HepG2 (cell line): ENCODE data around the gene COL9A3. TPM values are rescaled to one million over a fixed set of nuclear protein-coding genes. Genes with fewer than 3 reads are reported as not detected.

Experiments used
- ARHGAP35 ChIP-seq: sonication (generic); formaldehyde crosslinking; IDR thresholded peaks from 2 replicates; pipeline ENCODE4 v1.9.0; 2022; ENCODE audit warnings: mild to moderate bottlenecking, inconsistent platforms, moderate library complexity, missing genetic modification reagents, borderline replicate concordance
- ETV6 ChIP-seq: sonication (generic); formaldehyde crosslinking; conservative IDR thresholded peaks from 2 replicates; pipeline ENCODE4 v1.4.0; 2020; ENCODE audit warnings: missing genetic modification reagents
- GABPA ChIP-seq, 2 experiments: IDR thresholded peaks; 2 replicates each; pipeline ENCODE4 v1.6.1; 2011 to 2016; ENCODE audit warnings: low read depth in 2 of 2, low read length in 1 of 2, missing biosample characterization in 1 of 2, missing genetic modification characterization in 1 of 2
- GATAD1 ChIP-seq: IDR thresholded peaks from 2 replicates; pipeline ENCODE4 v1.6.1; 2016; ENCODE audit warnings: missing genetic modification reagents, missing compliant biosample characterization
- HMGA1 ChIP-seq: sonication (generic); formaldehyde crosslinking; conservative IDR thresholded peaks from 2 replicates; pipeline ENCODE4 v1.4.0; 2020; ENCODE audit warnings: missing genetic modification reagents
- ISX ChIP-seq: sonication (generic); formaldehyde crosslinking; conservative IDR thresholded peaks from 2 replicates; pipeline ENCODE4 v1.5.0; 2020; ENCODE audit warnings: missing genetic modification reagents
- MATR3 ChIP-seq: sonication (generic); formaldehyde crosslinking; IDR thresholded peaks from 2 replicates; pipeline ENCODE4 v1.4.0; 2020; ENCODE audit warnings: missing genetic modification reagents
- MIER3 ChIP-seq: IDR thresholded peaks from 2 replicates; pipeline ENCODE4 v1.6.1; 2016; ENCODE audit warnings: missing compliant biosample characterization, borderline replicate concordance
- NFE2 ChIP-seq: sonication (generic); formaldehyde crosslinking; IDR thresholded peaks from 2 replicates; pipeline ENCODE4 v1.4.0; 2020; ENCODE audit warnings: missing genetic modification reagents
- PCBP1 ChIP-seq: fragments of 200-400 bp; formaldehyde crosslinking; IDR thresholded peaks from 2 replicates; pipeline ENCODE4 v1.6.1; 2017; ENCODE audit warnings: mild to moderate bottlenecking, low read depth, low read length, borderline replicate concordance
- PRPF4 ChIP-seq: fragments of 200-400 bp; formaldehyde crosslinking; IDR thresholded peaks from 2 replicates; pipeline ENCODE4 v1.6.1; 2016; ENCODE audit warnings: low read length, low read depth; ENCODE audit not compliant: poor library complexity, severe bottlenecking
- RFXANK ChIP-seq: IDR thresholded peaks from 2 replicates; pipeline ENCODE4 v1.6.1; 2016
- RORA ChIP-seq: sonication (generic); formaldehyde crosslinking; IDR thresholded peaks from 2 replicates; pipeline ENCODE4 v1.5.0; 2020; ENCODE audit warnings: mild to moderate bottlenecking, missing genetic modification reagents, moderate library complexity
- SNAPC2 ChIP-seq: sonication (generic); formaldehyde crosslinking; IDR thresholded peaks from 2 replicates; pipeline ENCODE4 v1.8.1; 2022; ENCODE audit warnings: mild to moderate bottlenecking, missing genetic modification reagents
- TGIF2 ChIP-seq: IDR thresholded peaks from 2 replicates; pipeline ENCODE4 v1.6.1; 2016; ENCODE audit warnings: control low read depth, missing compliant biosample characterization
- WIZ ChIP-seq: sonication (generic); formaldehyde crosslinking; IDR thresholded peaks from 2 replicates; pipeline ENCODE4 v1.5.1; 2020; ENCODE audit warnings: mild to moderate bottlenecking, missing genetic modification reagents
- ZNF20 ChIP-seq: sonication (generic); formaldehyde crosslinking; IDR thresholded peaks from 2 replicates; pipeline ENCODE4 v1.4.0; 2020; ENCODE audit warnings: mild to moderate bottlenecking, moderate library complexity, missing genetic modification reagents
- ZNF329 ChIP-seq: sonication (generic); formaldehyde crosslinking; IDR thresholded peaks from 2 replicates; pipeline ENCODE4 v1.9.0; 2021; ENCODE audit warnings: low read depth, mild to moderate bottlenecking, missing genetic modification reagents
- ZNF350 ChIP-seq: sonication (generic); formaldehyde crosslinking; IDR thresholded peaks from 2 replicates; pipeline ENCODE4 v1.4.0; 2020; ENCODE audit warnings: mild to moderate bottlenecking, low read depth, missing genetic modification reagents, borderline replicate concordance
- ZNF496 ChIP-seq: sonication (generic); formaldehyde crosslinking; IDR thresholded peaks from 2 replicates; pipeline ENCODE4 v1.8.1; 2023; ENCODE audit warnings: mild to moderate bottlenecking, moderate library complexity, missing genetic modification reagents; ENCODE audit not compliant: insufficient replicate concordance
- ZNF703 ChIP-seq: sonication (generic); formaldehyde crosslinking; IDR thresholded peaks from 2 replicates; pipeline ENCODE4 v1.5.1; 2020; ENCODE audit warnings: missing genetic modification reagents, mild to moderate bottlenecking, moderate library complexity, borderline replicate concordance
- ZNF720 ChIP-seq: sonication (generic); formaldehyde crosslinking; IDR thresholded peaks from 2 replicates; pipeline ENCODE4 v1.4.0; 2020; ENCODE audit warnings: missing genetic modification reagents
- ZNF841 ChIP-seq: sonication (generic); formaldehyde crosslinking; IDR thresholded peaks from 2 replicates; pipeline ENCODE4 v1.8.1; 2023; ENCODE audit warnings: missing genetic modification reagents, borderline replicate concordance
- ZSCAN25 ChIP-seq: sonication (generic); formaldehyde crosslinking; IDR thresholded peaks from 2 replicates; pipeline ENCODE4 v1.8.0; 2022; ENCODE audit warnings: mild to moderate bottlenecking, missing genetic modification reagents
- polyA plus RNA-seq, 8 experiments: library from polyadenylated mRNA; depleted of rRNA in 3 of 8; stranded (reverse) in 7 of 8; unstranded in 1 of 8; fragments of >200 nt; fragmentation: Illumina TruSeq in 4 of 8; extraction: Trizol in 4 of 8; gene quantifications; 2 replicates each; pipeline versions ENCODE4 v1.2.1 to v1.2.3, GENCODE V29; 2011 to 2016; ENCODE audit warnings: low read depth in 4 of 8, missing spikeins in 1 of 8, mixed read lengths in 1 of 8; ENCODE audit not compliant: insufficient read depth in 1 of 8
- total RNA-seq, 5 experiments: library from RNA; depleted of rRNA; stranded (reverse); fragments of >200 nt; fragmentation: Illumina TruSeq; extraction: Trizol; gene quantifications; 2 replicates each; pipeline ENCODE4 v1.2.3, GENCODE V29; 2016; ENCODE audit warnings: low read depth in 1 of 5
- TF ChIP-seq, protein P1 (sequence below): sonication (generic); formaldehyde crosslinking; conservative IDR thresholded peaks from 2 replicates; pipeline ENCODE4 v1.4.0; 2020; ENCODE audit warnings: missing genetic modification reagents
- TF ChIP-seq, protein P2 (sequence below): sonication (generic); formaldehyde crosslinking; IDR thresholded peaks from 2 replicates; pipeline ENCODE4 v1.8.1; 2023; ENCODE audit warnings: missing genetic modification reagents, inconsistent platforms, borderline replicate concordance
- TF ChIP-seq, protein P3 (sequence below): sonication (generic); formaldehyde crosslinking; IDR thresholded peaks from 2 replicates; pipeline ENCODE4 v1.4.0; 2020; ENCODE audit warnings: missing genetic modification reagents

Gene COL9A3
- total and polyA plus RNA-seq, 2 of the 13 experiments (the other 11 are each of a cell fraction or from before 2014, with no cell fraction given), result 155 to 204 TPM

DNA sequence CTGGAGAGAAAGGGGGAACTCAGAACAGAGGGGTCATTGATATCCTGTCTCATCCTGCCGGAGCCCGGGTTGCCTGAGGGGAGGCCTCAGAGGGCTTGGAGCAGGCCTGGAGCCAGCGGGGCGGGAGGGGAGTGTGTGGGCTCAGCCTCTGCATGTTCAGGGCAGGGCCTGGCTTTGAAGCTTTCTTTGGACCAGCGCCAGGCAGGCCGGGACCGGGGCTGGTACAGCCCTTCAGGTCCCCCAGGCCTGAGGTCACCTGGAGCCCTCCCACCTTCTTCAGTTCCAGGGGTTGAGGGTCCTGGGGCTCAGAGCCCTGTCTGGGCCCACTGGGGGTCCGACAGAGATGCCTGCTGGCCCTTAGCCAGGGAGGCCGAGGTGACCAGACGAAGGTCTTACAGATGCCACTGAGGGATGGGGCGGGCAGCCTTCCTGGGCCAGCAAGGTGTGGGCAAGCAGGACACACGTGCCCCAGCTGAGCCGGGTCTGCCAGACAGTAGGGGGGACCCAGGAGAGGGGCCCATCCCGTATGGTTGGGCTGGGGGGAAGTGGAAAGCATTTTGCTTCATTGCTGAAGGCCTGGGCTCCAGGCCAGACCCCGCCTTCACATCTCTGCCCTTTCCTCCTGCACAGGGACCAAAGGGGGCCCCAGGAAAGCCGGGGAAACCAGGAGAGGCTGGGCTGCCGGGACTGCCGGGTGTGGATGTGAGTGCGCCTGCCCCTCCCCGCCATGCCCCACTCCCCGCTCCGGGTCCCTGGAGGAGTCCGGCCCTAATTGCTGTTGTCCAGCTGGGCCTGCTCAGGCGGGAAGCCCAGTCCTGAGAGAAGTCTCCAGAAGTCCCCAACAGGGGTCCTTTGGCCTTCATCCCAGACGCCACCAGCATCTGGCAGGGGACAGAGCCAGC is 2.0 kb downstream of the COL9A3 start (continued):
- TF ChIP-seq, protein P1, sequence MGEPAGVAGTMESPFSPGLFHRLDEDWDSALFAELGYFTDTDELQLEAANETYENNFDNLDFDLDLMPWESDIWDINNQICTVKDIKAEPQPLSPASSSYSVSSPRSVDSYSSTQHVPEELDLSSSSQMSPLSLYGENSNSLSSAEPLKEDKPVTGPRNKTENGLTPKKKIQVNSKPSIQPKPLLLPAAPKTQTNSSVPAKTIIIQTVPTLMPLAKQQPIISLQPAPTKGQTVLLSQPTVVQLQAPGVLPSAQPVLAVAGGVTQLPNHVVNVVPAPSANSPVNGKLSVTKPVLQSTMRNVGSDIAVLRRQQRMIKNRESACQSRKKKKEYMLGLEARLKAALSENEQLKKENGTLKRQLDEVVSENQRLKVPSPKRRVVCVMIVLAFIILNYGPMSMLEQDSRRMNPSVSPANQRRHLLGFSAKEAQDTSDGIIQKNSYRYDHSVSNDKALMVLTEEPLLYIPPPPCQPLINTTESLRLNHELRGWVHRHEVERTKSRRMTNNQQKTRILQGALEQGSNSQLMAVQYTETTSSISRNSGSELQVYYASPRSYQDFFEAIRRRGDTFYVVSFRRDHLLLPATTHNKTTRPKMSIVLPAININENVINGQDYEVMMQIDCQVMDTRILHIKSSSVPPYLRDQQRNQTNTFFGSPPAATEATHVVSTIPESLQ, result no peak
- no peak for TF ChIP-seq HMGA1 (CRISPR knock-in tag)
- no peak for TF ChIP-seq ZNF329 (CRISPR knock-in tag)
- TF ChIP-seq ZSCAN25 (CRISPR knock-in tag), result no peak
- TF ChIP-seq ARHGAP35 (CRISPR knock-in tag), result peak; percentile 26; the same call in 1 of the 2 replicates
- TF ChIP-seq, protein P2, sequence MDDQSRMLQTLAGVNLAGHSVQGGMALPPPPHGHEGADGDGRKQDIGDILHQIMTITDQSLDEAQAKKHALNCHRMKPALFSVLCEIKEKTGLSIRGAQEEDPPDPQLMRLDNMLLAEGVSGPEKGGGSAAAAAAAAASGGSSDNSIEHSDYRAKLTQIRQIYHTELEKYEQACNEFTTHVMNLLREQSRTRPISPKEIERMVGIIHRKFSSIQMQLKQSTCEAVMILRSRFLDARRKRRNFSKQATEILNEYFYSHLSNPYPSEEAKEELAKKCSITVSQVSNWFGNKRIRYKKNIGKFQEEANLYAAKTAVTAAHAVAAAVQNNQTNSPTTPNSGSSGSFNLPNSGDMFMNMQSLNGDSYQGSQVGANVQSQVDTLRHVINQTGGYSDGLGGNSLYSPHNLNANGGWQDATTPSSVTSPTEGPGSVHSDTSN (CRISPR knock-in tag), result no peak
- TF ChIP-seq ZNF496 (CRISPR knock-in tag), result no peak
- no peak for TF ChIP-seq ZNF20 (CRISPR knock-in tag)
- no peak for TF ChIP-seq RORA (CRISPR knock-in tag)
- peak; percentile 73; the same call in 1 of the 2 replicates for TF ChIP-seq PCBP1
- peak; percentile 25; the same call in 1 of the 2 replicates for TF ChIP-seq MIER3 (CRISPR knock-in tag)
- no peak for TF ChIP-seq PRPF4
- peak; percentile 64 for TF ChIP-seq ETV6 (CRISPR knock-in tag)
- TF ChIP-seq ZNF841, result no peak
- no peak for TF ChIP-seq NFE2 (CRISPR knock-in tag)
- no peak for TF ChIP-seq ZNF703 (CRISPR knock-in tag)
- TF ChIP-seq, protein P3, sequence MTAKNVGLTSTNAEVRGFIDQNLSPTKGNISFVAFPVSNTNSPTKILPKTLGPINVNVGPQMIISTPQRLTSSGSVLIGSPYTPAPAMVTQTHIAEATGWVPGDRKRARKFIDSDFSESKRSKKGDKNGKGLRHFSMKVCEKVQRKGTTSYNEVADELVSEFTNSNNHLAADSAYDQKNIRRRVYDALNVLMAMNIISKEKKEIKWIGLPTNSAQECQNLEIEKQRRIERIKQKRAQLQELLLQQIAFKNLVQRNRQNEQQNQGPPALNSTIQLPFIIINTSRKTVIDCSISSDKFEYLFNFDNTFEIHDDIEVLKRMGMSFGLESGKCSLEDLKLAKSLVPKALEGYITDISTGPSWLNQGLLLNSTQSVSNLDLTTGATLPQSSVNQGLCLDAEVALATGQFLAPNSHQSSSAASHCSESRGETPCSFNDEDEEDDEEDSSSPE, result 0 out of 2 replicates have a peak, but pooled peaks have one; percentile 46
- peak; percentile 30; the same call in 1 of the 2 replicates for TF ChIP-seq GATAD1 (CRISPR knock-in tag)
- TF ChIP-seq TGIF2 (CRISPR knock-in tag), result no peak; the same call in 1 of the 2 replicates
- TF ChIP-seq SNAPC2, result 0 out of 2 replicates have a peak, but pooled peaks have one; percentile 19
- no peak for TF ChIP-seq GABPA (IDR thresholded peaks at IDR 0.05; ENCODE audit: low read depth, low read length)
- no peak for TF ChIP-seq GABPA (CRISPR knock-in tag; IDR thresholded peaks at IDR 0.05; ENCODE audit: low read depth)
- TF ChIP-seq RFXANK (CRISPR knock-in tag), result peak; percentile 59; the same call in 1 of the 2 replicates
- TF ChIP-seq ISX (CRISPR knock-in tag), result no peak
- TF ChIP-seq WIZ (CRISPR knock-in tag), result no peak
- TF ChIP-seq MATR3 (CRISPR knock-in tag), result no peak
- TF ChIP-seq ZNF720 (CRISPR knock-in tag), result no peak
- TF ChIP-seq ZNF350 (CRISPR knock-in tag), result peak; percentile 40; the same call in 1 of the 2 replicates
